ENCODE measurements around the gene CENPW. TPM values are rescaled to one million over a fixed set of nuclear protein-coding genes. Genes with fewer than 3 reads are reported as not detected.

Gene CENPW
- total and polyA plus RNA-seq, 9 of the 15 experiments (the other 6 are each of a cell fraction or from before 2014, with no cell fraction given): 48.7 to 285 (median 82.8) TPM

- no peaks in the 10 kb centered on the region for H3K79me2 ChIP-seq (ENCODE audit: control insufficient read depth, insufficient read depth, low read length)
- intact Hi-C loops (cut with micrococcal nuclease): no loop called here
- no peak for ATAC-seq
- no peak overlapping the region for H3K9ac ChIP-seq (ENCODE audit: insufficient read depth in 1 of 2, low read depth in 2 of 2, low read length in 2 of 2)
- H3K4me1 ChIP-seq (replicated peaks in 1 of 2; ENCODE audit: control insufficient read depth in 2 of 2, insufficient read depth in 2 of 2, low read length in 2 of 2): no peaks in the 10 kb centered on the region
- no peak overlapping the region for H3K4me3 ChIP-seq
- no peaks in the 10 kb centered on the region for H3K36me3 ChIP-seq (ENCODE audit: control insufficient read depth, insufficient read depth, low read length)
- no TSS peak for BruUV-seq (replicated peaks)
- CTCF ChIA-PET (ENCODE audit: low intra/inter-chr PET ratio): no interaction called here
- no peaks in the 10 kb centered on the region for H3K9me3 ChIP-seq (replicated peaks; ENCODE audit: control insufficient read depth, insufficient read depth, low read depth, low read length)
- no peak for FAIRE-seq
- H3K27ac ChIP-seq (ENCODE audit: extremely low read depth, low read depth, low read length): no peak overlapping the region
- no peak overlapping the region for H3K4me2 ChIP-seq (ENCODE audit: insufficient read depth, low read length)
- in situ Hi-C loops (cut with MboI): no loop called here
- no peaks in the 10 kb centered on the region for H3K27me3 ChIP-seq (ENCODE audit: control insufficient read depth in 2 of 2, insufficient read depth in 2 of 2, low read length in 2 of 2)
- no peak for DNase-seq (ENCODE audit: extremely low read depth in 1 of 4, low spot score in 3 of 4)
- H2AFZ ChIP-seq (ENCODE audit: low read depth, low read length): no peak overlapping the region
- POLR2A ChIA-PET: no interaction called here
- H4K20me1 ChIP-seq (replicated peaks; ENCODE audit: control insufficient read depth, insufficient read depth, low read length): no peaks in the 10 kb centered on the region
- no peaks in the 10 kb centered on the region for H3K9me1 ChIP-seq (ENCODE audit: control insufficient read depth, insufficient read depth, low read length)
- TF ChIP-seq HMG20A (CRISPR knock-in tag; conservative IDR thresholded peaks at IDR 0.05) (no peak), ZNF668 (CRISPR knock-in tag; IDR thresholded peaks at IDR 0.05) (no peak), HLTF (IDR thresholded peaks at IDR 0.05) (no peak), YY1 (IDR thresholded peaks at IDR 0.05; ENCODE audit: borderline replicate concordance in 1 of 3, control insufficient read depth in 1 of 3, extremely low read depth in 1 of 3, insufficient read depth in 3 of 3, insufficient read length in 1 of 3, insufficient replicate concordance in 2 of 3, low read depth in 1 of 3, low read length in 2 of 3) (no peak), TCF7L2 (IDR thresholded peaks at IDR 0.05; ENCODE audit: low read depth, low read length) (no peak), E2F3 (CRISPR knock-in tag; IDR thresholded peaks at IDR 0.05) (no peak), RERE (CRISPR knock-in tag; IDR thresholded peaks at IDR 0.05; ENCODE audit: borderline replicate concordance) (no peak), RUNX1 (IDR thresholded peaks at IDR 0.05; ENCODE audit: low read depth) (no peak)
- TF ChIP-seq, protein P1, sequence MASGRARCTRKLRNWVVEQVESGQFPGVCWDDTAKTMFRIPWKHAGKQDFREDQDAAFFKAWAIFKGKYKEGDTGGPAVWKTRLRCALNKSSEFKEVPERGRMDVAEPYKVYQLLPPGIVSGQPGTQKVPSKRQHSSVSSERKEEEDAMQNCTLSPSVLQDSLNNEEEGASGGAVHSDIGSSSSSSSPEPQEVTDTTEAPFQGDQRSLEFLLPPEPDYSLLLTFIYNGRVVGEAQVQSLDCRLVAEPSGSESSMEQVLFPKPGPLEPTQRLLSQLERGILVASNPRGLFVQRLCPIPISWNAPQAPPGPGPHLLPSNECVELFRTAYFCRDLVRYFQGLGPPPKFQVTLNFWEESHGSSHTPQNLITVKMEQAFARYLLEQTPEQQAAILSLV (tag; IDR thresholded peaks at IDR 0.05): no peak
- TF ChIP-seq, protein P2, sequence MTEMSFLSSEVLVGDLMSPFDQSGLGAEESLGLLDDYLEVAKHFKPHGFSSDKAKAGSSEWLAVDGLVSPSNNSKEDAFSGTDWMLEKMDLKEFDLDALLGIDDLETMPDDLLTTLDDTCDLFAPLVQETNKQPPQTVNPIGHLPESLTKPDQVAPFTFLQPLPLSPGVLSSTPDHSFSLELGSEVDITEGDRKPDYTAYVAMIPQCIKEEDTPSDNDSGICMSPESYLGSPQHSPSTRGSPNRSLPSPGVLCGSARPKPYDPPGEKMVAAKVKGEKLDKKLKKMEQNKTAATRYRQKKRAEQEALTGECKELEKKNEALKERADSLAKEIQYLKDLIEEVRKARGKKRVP (CRISPR knock-in tag; IDR thresholded peaks at IDR 0.05): no peak
Observed at GRCh38 chr6:126302191-126302590, 37.7 kb upstream of the CENPW start.

Data from K562 (cell line).